Measurements from ENCODE around the gene MBD5. TPM values are rescaled to one million over a fixed set of nuclear protein-coding genes. Genes with fewer than 3 reads are reported as not detected.

The MBD5 gene
- total RNA-seq, 1 donor from 2014 or later: 14.5 TPM

DNA sequence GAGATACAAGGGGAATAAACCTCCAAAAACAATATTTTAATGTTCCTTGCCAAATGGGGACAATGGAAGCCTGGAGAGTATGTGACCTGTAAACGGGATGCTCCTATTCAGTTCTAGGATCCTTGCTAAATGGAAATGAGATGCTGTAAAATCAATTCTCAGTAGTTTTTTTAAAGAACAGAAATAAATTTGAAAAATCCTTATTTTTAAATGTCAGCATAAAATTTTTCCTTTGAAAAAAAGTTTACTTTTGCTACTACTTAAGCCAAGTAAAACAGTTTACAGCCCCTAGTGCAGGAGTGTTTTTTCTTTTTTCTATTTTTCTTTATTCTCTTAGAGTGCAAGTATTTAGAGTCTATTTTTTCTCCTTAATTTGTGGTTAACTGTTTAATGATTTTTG lies 158.8 kb downstream of the MBD5 start:
- no peaks in the 10 kb centered on the region for H3K27me3 ChIP-seq (ENCODE audit: control insufficient read depth, insufficient read depth, low read length)
- no peak overlapping the region for H3K4me3 ChIP-seq (ENCODE audit: low read depth, low read length)
- no peak for DNase-seq (ENCODE audit: low read depth)
- H3K36me3 ChIP-seq (ENCODE audit: control insufficient read depth, insufficient read depth, low read length): no peaks in the 10 kb centered on the region
- TF ChIP-seq, protein P1, sequence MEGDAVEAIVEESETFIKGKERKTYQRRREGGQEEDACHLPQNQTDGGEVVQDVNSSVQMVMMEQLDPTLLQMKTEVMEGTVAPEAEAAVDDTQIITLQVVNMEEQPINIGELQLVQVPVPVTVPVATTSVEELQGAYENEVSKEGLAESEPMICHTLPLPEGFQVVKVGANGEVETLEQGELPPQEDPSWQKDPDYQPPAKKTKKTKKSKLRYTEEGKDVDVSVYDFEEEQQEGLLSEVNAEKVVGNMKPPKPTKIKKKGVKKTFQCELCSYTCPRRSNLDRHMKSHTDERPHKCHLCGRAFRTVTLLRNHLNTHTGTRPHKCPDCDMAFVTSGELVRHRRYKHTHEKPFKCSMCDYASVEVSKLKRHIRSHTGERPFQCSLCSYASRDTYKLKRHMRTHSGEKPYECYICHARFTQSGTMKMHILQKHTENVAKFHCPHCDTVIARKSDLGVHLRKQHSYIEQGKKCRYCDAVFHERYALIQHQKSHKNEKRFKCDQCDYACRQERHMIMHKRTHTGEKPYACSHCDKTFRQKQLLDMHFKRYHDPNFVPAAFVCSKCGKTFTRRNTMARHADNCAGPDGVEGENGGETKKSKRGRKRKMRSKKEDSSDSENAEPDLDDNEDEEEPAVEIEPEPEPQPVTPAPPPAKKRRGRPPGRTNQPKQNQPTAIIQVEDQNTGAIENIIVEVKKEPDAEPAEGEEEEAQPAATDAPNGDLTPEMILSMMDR (IDR thresholded peaks at IDR 0.05; ENCODE audit: insufficient read depth, low read length, poor library complexity, severe bottlenecking): no peak

DNA sequence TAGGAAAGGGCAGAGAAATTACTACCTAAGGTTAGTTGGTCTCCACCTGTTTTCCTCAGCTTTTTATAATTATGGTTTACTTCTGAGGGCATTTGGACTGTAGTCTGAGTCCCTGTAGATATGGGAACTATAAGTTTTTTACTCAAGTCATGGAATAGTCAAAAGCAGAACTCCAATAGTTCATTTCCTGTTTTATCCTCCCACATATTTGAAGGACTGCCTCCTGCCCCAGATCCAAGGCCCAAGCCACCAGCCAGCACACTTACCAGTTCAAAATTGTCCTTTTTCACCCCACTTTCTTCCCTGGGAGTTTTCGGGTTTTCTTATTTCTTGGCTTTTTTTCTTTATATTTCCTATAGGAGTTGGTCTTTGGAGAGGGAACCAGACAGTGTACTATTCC lies 164.1 kb downstream of the MBD5 start:
- no peaks in the 10 kb centered on the region for H3K27me3 ChIP-seq (ENCODE audit: control insufficient read depth, insufficient read depth, low read length)
- no peak for DNase-seq (ENCODE audit: low read depth)
- TF ChIP-seq, protein P1 (IDR thresholded peaks at IDR 0.05; ENCODE audit: insufficient read depth, low read length, poor library complexity, severe bottlenecking): no peak

DNA sequence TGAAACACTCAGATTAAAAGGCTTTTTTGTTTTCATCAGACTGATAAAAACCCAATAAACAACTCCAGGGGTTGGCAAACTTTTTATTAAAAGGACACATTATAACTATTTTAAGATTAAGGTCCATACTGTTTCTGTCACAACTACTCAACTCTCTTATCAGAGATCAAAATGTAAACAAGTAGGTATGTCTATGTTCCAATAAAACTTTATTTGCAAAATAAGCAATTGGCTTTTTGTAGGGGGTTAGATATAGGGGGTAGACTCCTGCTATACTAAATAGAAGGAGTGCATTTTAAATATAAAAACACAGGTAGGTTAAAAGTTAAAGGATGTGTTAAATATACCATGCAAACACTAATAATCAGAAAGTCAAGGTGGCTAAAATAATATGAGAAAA lies 174.0 kb downstream of the MBD5 start:
- Histone ChIP-seq H3K27me3 (ENCODE audit: control insufficient read depth, insufficient read depth, low read length) (no peaks in the 10 kb centered on the region), H3K36me3 (ENCODE audit: control insufficient read depth, insufficient read depth, low read length) (no peaks in the 10 kb centered on the region), H3K4me3 (ENCODE audit: low read depth, low read length) (no peak overlapping the region)
- TF ChIP-seq, protein P1 (IDR thresholded peaks at IDR 0.05; ENCODE audit: insufficient read depth, low read length, poor library complexity, severe bottlenecking): no peak
- no peak for DNase-seq (ENCODE audit: low read depth)

More for the DNA sequence above, 164.1 kb downstream of the MBD5 start:
- Histone ChIP-seq H3K36me3 (ENCODE audit: control insufficient read depth, insufficient read depth, low read length) (no peaks in the 10 kb centered on the region), H3K4me3 (ENCODE audit: low read depth, low read length) (no peak overlapping the region)

DNA sequence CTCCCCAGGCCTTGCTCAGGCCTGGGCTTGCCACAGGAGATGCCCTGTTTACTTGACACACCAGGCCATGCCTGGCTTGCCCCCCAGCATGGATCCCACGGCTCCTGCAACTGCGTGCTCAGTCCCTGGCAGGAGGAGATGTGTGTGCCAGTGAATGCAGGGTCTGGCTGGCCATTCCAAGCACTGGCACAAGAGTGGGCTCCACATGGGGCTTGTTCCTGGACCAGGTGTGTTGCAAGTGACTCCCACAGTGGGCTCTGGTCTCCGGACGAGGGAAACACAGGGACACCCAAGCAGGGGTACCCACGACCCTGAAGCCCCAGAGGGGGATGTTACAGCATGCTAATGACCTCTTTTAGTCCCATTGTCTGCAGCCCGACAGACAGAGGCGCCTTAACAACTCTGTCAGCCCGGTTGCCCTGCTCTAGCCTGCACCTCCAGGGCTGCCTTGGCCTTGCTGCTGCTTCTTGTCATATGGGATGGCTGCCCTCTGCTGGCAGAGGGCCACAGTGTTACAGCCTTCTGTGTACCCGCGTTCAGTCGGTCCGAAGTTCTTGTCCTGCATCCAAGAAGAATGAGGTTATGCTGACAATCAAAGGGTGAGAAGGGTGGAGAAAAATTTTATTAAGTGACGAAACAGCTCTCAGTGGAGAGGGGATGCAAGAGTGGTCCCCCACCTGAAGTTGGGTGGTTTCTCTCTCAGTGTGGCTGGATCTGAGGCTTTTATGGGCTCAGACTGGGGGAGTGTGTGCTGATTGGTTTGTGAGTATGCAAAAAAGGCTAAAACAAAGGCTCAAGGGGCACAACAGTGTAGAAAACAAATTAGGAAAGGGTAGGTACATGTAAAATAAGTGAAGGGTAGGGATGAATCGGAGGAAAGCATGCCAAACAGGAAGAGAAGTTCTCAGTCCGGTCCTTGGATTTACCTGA lies 180.4 kb downstream of the MBD5 start:
- Histone ChIP-seq H3K4me3 (ENCODE audit: low read depth, low read length) (no peak overlapping the region), H3K27me3 (ENCODE audit: control insufficient read depth, insufficient read depth, low read length) (no peaks in the 10 kb centered on the region), H3K36me3 (ENCODE audit: control insufficient read depth, insufficient read depth, low read length) (no peaks in the 10 kb centered on the region)
- no peak for DNase-seq (ENCODE audit: low read depth)
- TF ChIP-seq, protein P1 (IDR thresholded peaks at IDR 0.05; ENCODE audit: insufficient read depth, low read length, poor library complexity, severe bottlenecking): peak; percentile 35

DNA sequence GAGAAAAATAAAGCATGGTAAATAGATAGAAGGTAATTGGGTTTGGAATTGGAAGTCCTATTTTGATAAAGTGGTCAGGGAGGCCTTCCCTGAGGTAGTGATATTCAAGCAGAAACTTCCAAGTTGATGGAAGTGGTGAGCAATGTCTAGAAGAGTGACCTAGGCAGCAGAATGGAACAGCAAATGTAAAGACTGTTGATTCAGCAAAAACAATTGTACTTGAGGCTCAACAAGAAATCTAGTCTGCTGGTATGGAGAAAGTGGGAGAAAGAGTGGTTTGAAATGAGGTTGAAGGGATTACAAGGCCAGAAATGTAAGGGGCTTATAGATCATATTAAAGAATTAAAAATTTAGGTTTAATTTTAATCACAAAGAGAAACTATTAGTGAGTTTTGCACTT lies 181.3 kb downstream of the MBD5 start:
- Histone ChIP-seq H3K27me3 (ENCODE audit: control insufficient read depth, insufficient read depth, low read length) (no peaks in the 10 kb centered on the region), H3K36me3 (ENCODE audit: control insufficient read depth, insufficient read depth, low read length) (no peaks in the 10 kb centered on the region), H3K4me3 (ENCODE audit: low read depth, low read length) (no peak overlapping the region)
- DNase-seq (ENCODE audit: low read depth): no peak
- TF ChIP-seq, protein P1 (IDR thresholded peaks at IDR 0.05; ENCODE audit: insufficient read depth, low read length, poor library complexity, severe bottlenecking): no peak

Measured in kidney epithelial cell (primary cell).